ENCODE results near the gene KANK2. TPM values are rescaled to one million over a fixed set of nuclear protein-coding genes. Genes with fewer than 3 reads are reported as not detected.

KANK2 gene
- total and polyA plus RNA-seq, 2 of the 13 experiments (the other 11 are each of a cell fraction or from before 2014, with no cell fraction given) = 5.7 to 12.9 TPM

GRCh38 chr19:11137542-11138384 lies 59.6 kb downstream of the KANK2 start (continued):
- TF ChIP-seq MTA1 (CRISPR knock-in tag; IDR thresholded peaks at IDR 0.05; ENCODE audit: borderline replicate concordance) (no peak), ZNF142 (CRISPR knock-in tag; IDR thresholded peaks at IDR 0.05) (no peak)

GRCh38 chr19:11136400-11137101 lies 60.8 kb downstream of the KANK2 start:
- H2AFZ ChIP-seq (ENCODE audit: low read length) = no peak overlapping the region
- H3K79me2 ChIP-seq (ENCODE audit: insufficient read depth, low read length) = no peaks in the 10 kb centered on the region
- H3K4me1 ChIP-seq (ENCODE audit: insufficient read depth, low read length) = peaks cover 46% of the 10 kb centered on the region
- no peak for DNase-seq (ENCODE audit: low spot score)
- CTCF ChIA-PET (ENCODE audit: low intra/inter-chr PET ratio, low total read pairs) = interaction anchor here (3.4 kb wide), 1 partner anchor 67 kb away, joined by 53 read pairs; no protein-coding TSS in a partner anchor
- peaks cover 7 to 9% of the 10 kb centered on the region in 2 experiments for H3K36me3 ChIP-seq (replicated peaks in 1 of 2; ENCODE audit: control insufficient read depth in 1 of 2, insufficient read depth in 2 of 2, low read length in 2 of 2)
- H3K9ac ChIP-seq (ENCODE audit: insufficient read depth, low read depth, low read length) = no peak overlapping the region
- H3K4me3 ChIP-seq (replicated peaks in 1 of 3; ENCODE audit: insufficient read depth in 1 of 3, low read depth in 2 of 3, low read length in 3 of 3) = no peak overlapping the region
- peaks cover 18% of the 10 kb centered on the region for H4K20me1 ChIP-seq (ENCODE audit: insufficient read depth, low read length)
- no TSS peak for BruUV-seq (replicated peaks)
- H3K4me2 ChIP-seq (ENCODE audit: low read depth, low read length) = no peak overlapping the region
- no peak for FAIRE-seq
- H3K9me3 ChIP-seq (ENCODE audit: low read length) = no peaks in the 10 kb centered on the region
- TF ChIP-seq ZNF121 (CRISPR knock-in tag; IDR thresholded peaks at IDR 0.05) = peak; percentile 56
- no peak for TF ChIP-seq IKZF1 (IDR thresholded peaks at IDR 0.05)
- TF ChIP-seq ZNF354B (CRISPR knock-in tag; IDR thresholded peaks at IDR 0.05) = no peak
- TF ChIP-seq SP1 (IDR thresholded peaks at IDR 0.05) = no peak
- TF ChIP-seq SP1 (CRISPR knock-in tag; IDR thresholded peaks at IDR 0.05) = no peak
- TF ChIP-seq ZNF496 (CRISPR knock-in tag; IDR thresholded peaks at IDR 0.05; ENCODE audit: insufficient replicate concordance) = no peak
- no peaks in the 10 kb centered on the region; a peak in 1 of 5 replicates for H3K27me3 ChIP-seq (ENCODE audit: control insufficient read depth in 1 of 2, insufficient read depth in 2 of 2, low read length in 2 of 2)
- 79% methylated on average over 9 of the region's 14 CpGs for WGBS (ENCODE audit: low lambda C conversion rate)
- intact Hi-C loops (cut with micrococcal nuclease; ENCODE audit: unreplicated experiment) (no loop called here), in situ Hi-C loops (cut with HindIII; ENCODE audit: extremely low pct_ligation_motif_present, low pct_unique_long_range_greater_than_20kb) (loop anchor here (5.0 kb wide), 1 partner anchor 66 kb away; no protein-coding TSS in a partner anchor)
- ATAC-seq = no peak
- H3K27ac ChIP-seq (ENCODE audit: extremely low read length, insufficient read depth, low read length) = no peak overlapping the region
- POLR2A ChIA-PET = no interaction called here

Measured in HepG2 (cell line).